ENCODE measurements around the gene C11orf52. TPM values are rescaled to one million over a fixed set of nuclear protein-coding genes. Genes with fewer than 3 reads are reported as not detected.
A peak's percentile ranks its signal among the peaks of the same experiment; 100 is the strongest.

Gene C11orf52
- total and polyA plus RNA-seq, 10 donors, result 0.32 to 1.5 (median 0.63) TPM; not detected in 2

- H3K27ac ChIP-seq, result no peak overlapping the region
- H3K4me3 ChIP-seq, result no peak overlapping the region
- no peak for DNase-seq
- no peaks in the 10 kb centered on the region for H3K4me1 ChIP-seq
- intact Hi-C loops (cut with DNase I; ENCODE audit: low total_unique reads), result no loop called here
- no peaks in the 10 kb centered on the region for H3K27me3 ChIP-seq (replicated peaks in 1 of 7)
- H3K9me3 ChIP-seq, result no peaks in the 10 kb centered on the region
- no peak for TF ChIP-seq POLR2A (IDR thresholded peaks at IDR 0.05)
- TF ChIP-seq POLR2AphosphoS5 (IDR thresholded peaks at IDR 0.05), result no peak
- WGBS, 5 donors, result 80 to 95% (median 87%) methylated on average over 5 of the region's 5 CpGs
- H3K36me3 ChIP-seq, result no peaks in the 10 kb centered on the region
Observed at GRCh38 chr11:111966678-111967077, 48.0 kb downstream of the C11orf52 start.

GRCh38 chr11:111967649-111968048, 48.9 kb downstream of the C11orf52 start:
- TF ChIP-seq POLR2AphosphoS5 (IDR thresholded peaks at IDR 0.05) (no peak), CTCF (IDR thresholded peaks at IDR 0.05 in 8 of 11, conservative IDR thresholded peaks at IDR 0.05 in 3 of 11) (no peak), POLR2A (IDR thresholded peaks at IDR 0.05) (no peak)
- Histone ChIP-seq H3K9me3 (no peaks in the 10 kb centered on the region), H3K27me3 (replicated peaks in 1 of 7) (no peaks in the 10 kb centered on the region), H3K4me1 (no peaks in the 10 kb centered on the region), H3K4me3 (no peak overlapping the region), H3K27ac (no peak overlapping the region), H3K36me3 (no peaks in the 10 kb centered on the region)
- 87 to 95% (median 93%) methylated on average over 6 of the region's 6 CpGs for WGBS, 5 donors
- intact Hi-C loops (cut with DNase I; ENCODE audit: low total_unique reads), result no loop called here
- no peak for DNase-seq

- 91 to 97% (median 92%) methylated on average over 3 of the region's 3 CpGs for WGBS, 5 donors
Observed at GRCh38 chr11:111969344-111969743, 50.6 kb downstream of the C11orf52 start.

GRCh38 chr11:111974446-111974845, 55.7 kb downstream of the C11orf52 start:
- Histone ChIP-seq H3K27me3 (replicated peaks in 1 of 7) (peaks cover 0 to 31% (median 9%) of the 10 kb centered on the region in 7 donors), H3K9me3 (no peaks in the 10 kb centered on the region), H3K4me3 (no peak overlapping the region), H3K4me1 (peaks cover 5 to 42% (median 25%) of the 10 kb centered on the region in 6 donors), H3K27ac (no peak overlapping the region), H3K36me3 (no peaks in the 10 kb centered on the region)
- DNase-seq, result no peak
- TF ChIP-seq POLR2AphosphoS5 (IDR thresholded peaks at IDR 0.05) (no peak), POLR2A (IDR thresholded peaks at IDR 0.05) (no peak), CTCF (IDR thresholded peaks at IDR 0.05 in 8 of 11, conservative IDR thresholded peaks at IDR 0.05 in 3 of 11) (no peak)
- 67 to 73% (median 73%) methylated on average over 2 of the region's 2 CpGs for WGBS, 5 donors
- intact Hi-C loops (cut with DNase I; ENCODE audit: low total_unique reads), result no loop called here

More at GRCh38 chr11:111969344-111969743, 50.6 kb downstream of the C11orf52 start:
- no peak for DNase-seq
- TF ChIP-seq POLR2AphosphoS5 (IDR thresholded peaks at IDR 0.05), result no peak
- Histone ChIP-seq H3K27me3 (replicated peaks in 1 of 7) (no peaks in the 10 kb centered on the region), H3K9me3 (no peaks in the 10 kb centered on the region), H3K27ac (no peak overlapping the region), H3K4me1 (peaks cover 0 to under 1% (median 0%) of the 10 kb centered on the region in 6 donors), H3K4me3 (no peak overlapping the region), H3K36me3 (no peaks in the 10 kb centered on the region)
- intact Hi-C loops (cut with DNase I; ENCODE audit: low total_unique reads), result no loop called here

GRCh38 chr11:111975076-111975806, 56.5 kb downstream of the C11orf52 start:
- peaks cover 5 to 42% (median 25%) of the 10 kb centered on the region in 6 donors for H3K4me1 ChIP-seq
- no peak for DNase-seq
- intact Hi-C loops (cut with DNase I; ENCODE audit: low total_unique reads), result no loop called here
- peaks cover 0 to 39% (median 9%) of the 10 kb centered on the region in 7 donors for H3K27me3 ChIP-seq (replicated peaks in 1 of 7)
- no peaks in the 10 kb centered on the region for H3K9me3 ChIP-seq
- no peak overlapping the region for H3K4me3 ChIP-seq
- TF ChIP-seq CTCF (IDR thresholded peaks at IDR 0.05 in 8 of 11, conservative IDR thresholded peaks at IDR 0.05 in 3 of 11) (peak in 3 of 11 experiments; percentile 12 to 28 (median 16)), POLR2AphosphoS5 (IDR thresholded peaks at IDR 0.05) (no peak)
- peak overlapping the region in 3 of 8 donors; percentile 22 to 51 (median 49) for H3K27ac ChIP-seq
- 73 to 79% (median 74%) methylated on average over 2 of the region's 2 CpGs for WGBS, 5 donors
- H3K36me3 ChIP-seq, result no peaks in the 10 kb centered on the region

All from spleen (tissue), 11 donors.